22Rv1 (cell line): Measurements from ENCODE around the gene MAML3.

Experiments used
- CTCF ChIP-seq: fragments of 450-650 bp; IDR thresholded peaks from 2 replicates; pipeline ENCODE4 v1.5.1; 2017; ENCODE audit warnings: mild to moderate bottlenecking
- ZFX ChIP-seq: fragments of 450-650 bp; IDR thresholded peaks from 2 replicates; pipeline ENCODE4 v1.6.1; 2017; ENCODE audit warnings: antibody characterized with exemption, borderline replicate concordance

- TF ChIP-seq CTCF (no peak), ZFX (no peak)
Observed at GRCh38 chr4:139799615-139800014, 354.4 kb downstream of the MAML3 start.
